HG02763 (cell line): ENCODE measurements around the gene SEC23B.
A peak's percentile ranks its signal among the peaks of the same experiment; 100 is the strongest.
"Not testable (repeated sequence)": the region's sequence is repeated elsewhere in the genome, so short reads cannot be mapped to it uniquely, and the experiment has no call there.

Experiments used
- ATAC-seq: cut with Tn5 transposase; IDR thresholded peaks from one replicate; pipeline ENCODE4 v1.9.1; 2021; ENCODE audit warnings: mild to moderate bottlenecking, moderate library complexity; ENCODE audit not compliant: unreplicated experiment

SEC23B gene

GRCh38 chr20:18524646-18525045 is 16.9 kb downstream of the SEC23B start:
- no peak for ATAC-seq

- ATAC-seq = not testable (repeated sequence)
Measured at GRCh38 chr20:18526761-18527160, 19.0 kb downstream of the SEC23B start.

GRCh38 chr20:18527339-18527738 is 19.6 kb downstream of the SEC23B start:
- no peak for ATAC-seq

- ATAC-seq = no peak
Measured at GRCh38 chr20:18527836-18528235, 20.1 kb downstream of the SEC23B start.

- no peak for ATAC-seq
Measured at GRCh38 chr20:18529041-18529440, 21.3 kb downstream of the SEC23B start.

GRCh38 chr20:18532626-18533025 is 24.9 kb downstream of the SEC23B start:
- no peak for ATAC-seq

- no peak for ATAC-seq
Measured at GRCh38 chr20:18533491-18533890, 25.8 kb downstream of the SEC23B start.

GRCh38 chr20:18533978-18534644 is 26.4 kb downstream of the SEC23B start:
- no peak for ATAC-seq

GRCh38 chr20:18537651-18538050 is 29.9 kb downstream of the SEC23B start:
- ATAC-seq = no peak

GRCh38 chr20:18541741-18542140 is 34.0 kb downstream of the SEC23B start:
- no peak for ATAC-seq

- no peak for ATAC-seq
Measured at GRCh38 chr20:18543216-18543615, 35.5 kb downstream of the SEC23B start.

GRCh38 chr20:18543932-18544331 is 36.2 kb downstream of the SEC23B start:
- no peak for ATAC-seq

- ATAC-seq = no peak
Measured at GRCh38 chr20:18545566-18545965, 37.8 kb downstream of the SEC23B start.

- ATAC-seq = no peak
Measured at GRCh38 chr20:18548465-18548864, 40.7 kb downstream of the SEC23B start.

- no peak for ATAC-seq
Measured at GRCh38 chr20:18553746-18554145, 46.0 kb downstream of the SEC23B start.

GRCh38 chr20:18566892-18567738 is 59.4 kb downstream of the SEC23B start, which contains the start of gene SMIM26:
Gene SMIM26 (plus strand): TSS chr20:18567432. CDS start chr20:18567479, 47 bp downstream.
- peak; percentile 99 for ATAC-seq

GRCh38 chr20:18567739-18568091 is 60.0 kb downstream of the SEC23B start:
- no peak for ATAC-seq

GRCh38 chr20:18571009-18571408 is 63.3 kb downstream of the SEC23B start:
- ATAC-seq = no peak

GRCh38 chr20:18571578-18571977 is 63.8 kb downstream of the SEC23B start:
- no peak for ATAC-seq

GRCh38 chr20:18577942-18578341 is 70.2 kb downstream of the SEC23B start:
- ATAC-seq = no peak

- ATAC-seq = no peak
Measured at GRCh38 chr20:18578581-18578980, 70.8 kb downstream of the SEC23B start.

GRCh38 chr20:18580012-18580411 is 72.3 kb downstream of the SEC23B start:
- ATAC-seq = no peak
